HG02970 (cell line): ENCODE data around the gene SVIL.
A peak's percentile ranks its signal among the peaks of the same experiment; 100 is the strongest.

Source experiments
- ATAC-seq: cut with Tn5 transposase; IDR thresholded peaks from one replicate; pipeline ENCODE4 v1.9.1; 2021; ENCODE audit warnings: mild to moderate bottlenecking, moderate library complexity, moderate number of reproducible peaks; ENCODE audit not compliant: unreplicated experiment, low FRiP score

The SVIL gene, protein sequence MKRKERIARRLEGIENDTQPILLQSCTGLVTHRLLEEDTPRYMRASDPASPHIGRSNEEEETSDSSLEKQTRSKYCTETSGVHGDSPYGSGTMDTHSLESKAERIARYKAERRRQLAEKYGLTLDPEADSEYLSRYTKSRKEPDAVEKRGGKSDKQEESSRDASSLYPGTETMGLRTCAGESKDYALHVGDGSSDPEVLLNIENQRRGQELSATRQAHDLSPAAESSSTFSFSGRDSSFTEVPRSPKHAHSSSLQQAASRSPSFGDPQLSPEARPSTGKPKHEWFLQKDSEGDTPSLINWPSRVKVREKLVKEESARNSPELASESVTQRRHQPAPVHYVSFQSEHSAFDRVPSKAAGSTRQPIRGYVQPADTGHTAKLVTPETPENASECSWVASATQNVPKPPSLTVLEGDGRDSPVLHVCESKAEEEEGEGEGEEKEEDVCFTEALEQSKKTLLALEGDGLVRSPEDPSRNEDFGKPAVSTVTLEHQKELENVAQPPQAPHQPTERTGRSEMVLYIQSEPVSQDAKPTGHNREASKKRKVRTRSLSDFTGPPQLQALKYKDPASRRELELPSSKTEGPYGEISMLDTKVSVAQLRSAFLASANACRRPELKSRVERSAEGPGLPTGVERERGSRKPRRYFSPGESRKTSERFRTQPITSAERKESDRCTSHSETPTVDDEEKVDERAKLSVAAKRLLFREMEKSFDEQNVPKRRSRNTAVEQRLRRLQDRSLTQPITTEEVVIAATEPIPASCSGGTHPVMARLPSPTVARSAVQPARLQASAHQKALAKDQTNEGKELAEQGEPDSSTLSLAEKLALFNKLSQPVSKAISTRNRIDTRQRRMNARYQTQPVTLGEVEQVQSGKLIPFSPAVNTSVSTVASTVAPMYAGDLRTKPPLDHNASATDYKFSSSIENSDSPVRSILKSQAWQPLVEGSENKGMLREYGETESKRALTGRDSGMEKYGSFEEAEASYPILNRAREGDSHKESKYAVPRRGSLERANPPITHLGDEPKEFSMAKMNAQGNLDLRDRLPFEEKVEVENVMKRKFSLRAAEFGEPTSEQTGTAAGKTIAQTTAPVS (N-terminal part only)

DNA sequence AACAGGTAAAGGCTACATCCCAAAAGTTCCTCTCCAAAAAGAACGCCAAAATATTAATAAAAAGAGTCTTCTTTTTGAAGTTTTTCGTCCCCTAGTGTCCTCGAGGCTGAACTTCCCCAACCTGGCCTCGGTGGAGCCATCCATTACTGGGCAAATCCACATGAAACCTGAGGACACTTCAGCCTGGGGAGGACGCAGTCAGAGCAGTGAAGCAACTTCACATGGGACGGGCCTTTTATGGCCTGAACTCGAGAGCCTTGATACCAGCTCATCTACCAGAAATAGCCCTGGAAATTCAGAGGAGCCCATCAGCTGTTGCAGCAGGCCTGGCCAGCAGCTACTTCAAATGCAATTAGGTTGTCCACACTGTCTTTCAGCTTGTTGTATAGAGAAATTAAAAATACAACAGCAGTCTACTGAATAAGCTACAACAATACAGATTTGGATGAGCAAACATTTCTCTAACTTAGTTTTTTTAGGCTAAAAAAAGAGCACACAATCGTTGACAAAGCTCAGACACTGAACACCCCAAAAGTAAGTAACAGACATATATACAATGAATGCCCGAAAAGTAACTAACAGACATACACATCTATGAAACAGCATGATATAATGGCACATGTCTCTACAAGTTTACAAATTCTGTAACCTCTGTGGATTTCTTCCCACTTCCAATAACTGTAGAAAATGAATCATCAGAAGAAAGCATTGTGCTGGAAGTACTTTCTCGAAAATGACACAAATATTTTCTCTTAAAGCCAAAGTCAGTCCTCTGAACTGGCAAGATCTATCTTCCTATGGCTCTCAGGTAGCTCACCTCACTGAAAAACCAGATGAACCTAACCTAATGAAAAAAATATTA, at the start of gene SVIL:
Gene SVIL (minus strand): TSS at position 208 of the 862 bp plus-strand sequence. CDS start 79,913 bp downstream, outside the sequence.
- ATAC-seq: no peak

DNA sequence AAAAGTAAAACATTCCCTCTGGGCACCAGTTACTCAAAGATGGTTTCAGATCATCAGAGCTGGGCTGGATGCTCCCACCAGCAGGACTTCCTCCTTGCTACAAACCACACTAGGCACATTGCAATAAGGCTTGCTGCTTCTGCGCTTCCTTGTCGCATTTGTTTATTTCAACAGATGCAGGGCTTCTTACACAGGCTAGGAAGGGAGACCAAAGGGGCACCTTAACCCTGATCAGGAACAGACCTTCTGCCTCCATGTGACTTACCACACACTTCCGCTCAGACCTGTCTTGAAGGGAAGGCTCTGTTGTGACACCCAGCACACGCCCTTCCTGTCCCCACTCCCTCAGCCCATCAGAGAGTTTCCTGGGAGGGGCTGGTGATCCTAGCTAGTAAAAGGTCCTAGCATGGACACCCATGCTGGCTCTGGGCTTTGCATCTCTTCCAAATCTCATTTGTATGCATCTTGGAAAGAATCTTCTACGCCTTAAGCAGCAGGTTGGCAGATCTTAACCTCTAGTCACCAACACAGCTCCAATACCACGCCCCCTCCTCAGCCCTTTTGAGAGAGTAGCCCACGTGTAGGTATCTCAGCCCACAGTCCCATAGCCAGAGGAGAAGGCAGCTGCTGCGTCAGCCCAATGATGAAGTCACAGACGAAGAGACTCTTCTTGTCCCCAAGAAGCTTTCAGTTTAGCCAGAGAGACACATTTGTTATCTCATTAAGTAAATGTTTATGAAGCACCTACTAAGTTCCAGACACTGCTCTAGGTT, 47.1 kb upstream of the SVIL start:
- no peak for ATAC-seq

DNA sequence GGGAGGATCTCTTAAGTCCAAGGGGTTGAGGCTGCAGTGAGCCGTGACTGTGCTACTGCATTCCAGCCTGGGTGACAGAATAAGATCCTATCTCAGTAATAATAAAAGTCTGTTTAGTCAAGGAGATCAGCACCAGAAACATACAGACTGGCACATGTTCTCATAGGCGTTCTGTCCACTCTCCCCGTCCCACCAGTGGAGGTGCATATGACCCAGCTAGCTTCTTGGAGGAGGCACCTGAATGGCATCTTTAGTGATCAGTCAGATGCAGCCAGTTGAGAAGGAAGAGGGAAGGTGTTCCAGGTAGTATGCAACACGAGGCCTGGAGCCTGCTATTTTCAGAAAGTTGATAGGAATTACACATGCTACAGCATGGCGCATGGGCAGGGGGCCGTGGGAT, 45.3 kb upstream of the SVIL start:
- no peak for ATAC-seq

DNA sequence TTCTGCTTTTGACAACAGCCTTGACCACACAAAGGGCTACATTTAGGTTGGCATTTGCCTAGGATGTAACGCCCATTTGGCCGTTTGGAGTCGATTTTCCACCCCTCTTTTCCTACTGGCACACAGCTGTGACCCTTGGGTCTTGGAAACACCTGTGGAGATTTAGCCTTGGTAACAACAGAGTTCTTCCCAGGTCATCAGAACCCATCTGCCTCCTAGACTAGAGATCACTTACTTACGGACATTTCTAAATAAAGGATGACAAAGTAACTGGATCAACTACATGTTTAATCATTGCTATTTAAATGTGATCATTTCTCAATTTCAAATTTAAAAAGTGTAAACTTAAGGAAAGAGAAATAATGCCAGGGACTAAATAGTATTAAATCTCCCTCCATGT, 42.0 kb upstream of the SVIL start:
- ATAC-seq: no peak

DNA sequence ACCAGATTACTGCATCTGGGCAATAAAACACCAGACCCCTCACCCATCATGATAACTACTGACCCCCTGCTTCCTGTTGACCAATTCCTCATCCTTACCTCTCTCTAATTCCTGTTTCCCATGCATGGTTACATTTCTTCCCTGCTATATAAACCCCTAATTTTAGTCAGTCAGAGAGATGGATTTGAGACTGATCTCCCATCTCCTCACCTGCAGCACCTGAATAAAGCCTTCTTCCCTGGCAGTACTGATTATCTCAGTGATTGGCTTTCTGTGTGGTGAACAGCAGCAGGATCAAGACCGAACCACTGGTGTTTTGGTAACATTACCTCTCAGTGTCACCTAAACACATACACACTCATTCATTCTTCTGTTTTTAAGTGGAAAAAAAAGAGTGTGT, 41.2 kb upstream of the SVIL start:
- no peak for ATAC-seq

DNA sequence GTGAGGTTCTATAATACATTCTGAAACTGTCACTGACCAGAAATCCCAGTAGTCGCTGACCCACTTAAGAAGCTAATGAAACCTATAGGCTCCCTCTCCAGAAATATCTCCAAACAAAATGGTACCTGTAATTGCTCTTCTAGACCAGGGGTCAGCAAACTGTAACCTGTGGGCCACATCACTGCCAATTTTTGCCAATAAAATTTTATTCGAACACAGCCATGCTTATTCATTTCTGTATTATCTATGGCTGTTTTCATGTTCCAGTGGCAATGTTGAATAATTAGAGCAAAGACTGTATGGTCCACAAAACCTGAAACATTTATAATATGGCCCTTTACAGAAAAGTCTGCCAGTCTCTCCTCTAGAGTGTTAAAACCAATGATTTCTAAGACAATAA, 37.2 kb upstream of the SVIL start:
- ATAC-seq: no peak

DNA sequence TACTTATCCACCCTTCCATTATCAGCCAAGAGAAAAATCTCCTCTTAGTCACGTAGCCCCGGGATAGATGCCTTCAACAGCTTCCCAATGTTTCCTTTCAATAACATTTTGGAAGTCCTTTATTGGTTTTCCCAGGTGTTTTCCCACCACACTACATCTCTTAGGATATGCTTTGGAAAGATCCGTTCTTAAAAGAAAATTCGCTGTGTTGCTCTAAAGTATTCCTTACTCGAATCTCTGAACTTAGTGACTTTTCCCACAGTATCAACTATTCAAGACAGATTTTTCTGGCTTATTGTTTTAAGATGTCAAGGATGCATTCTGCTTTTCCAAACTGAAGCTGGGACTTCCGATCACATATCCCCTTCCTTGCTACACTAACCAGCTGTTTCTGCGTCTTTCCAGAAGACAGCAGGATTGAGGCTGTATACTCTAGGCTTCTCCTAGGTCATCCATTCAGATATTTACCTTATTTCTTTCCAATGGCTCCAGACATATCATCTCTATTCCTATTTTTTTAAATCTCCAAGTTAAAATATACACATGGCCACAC, 36.5 kb upstream of the SVIL start:
- no peak for ATAC-seq

DNA sequence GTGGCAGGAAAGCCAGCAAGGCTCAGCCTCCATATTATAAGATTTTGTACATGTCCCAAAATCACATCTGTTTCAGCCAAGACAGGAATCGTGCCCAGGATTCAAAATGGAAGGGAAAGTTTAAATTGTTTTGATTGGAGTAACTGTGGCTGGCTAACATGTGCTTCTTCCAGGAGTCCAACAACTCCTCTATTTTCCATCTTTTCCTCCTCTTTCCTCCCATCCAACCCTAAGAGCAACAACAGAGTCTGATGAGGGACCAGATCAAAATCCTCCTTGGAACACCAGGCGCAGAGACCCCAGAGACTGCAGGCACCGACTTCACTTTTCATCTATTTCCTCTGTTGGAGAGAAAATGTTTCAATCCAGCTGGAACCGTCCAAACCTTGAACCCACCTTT, 36.0 kb upstream of the SVIL start:
- ATAC-seq: no peak

DNA sequence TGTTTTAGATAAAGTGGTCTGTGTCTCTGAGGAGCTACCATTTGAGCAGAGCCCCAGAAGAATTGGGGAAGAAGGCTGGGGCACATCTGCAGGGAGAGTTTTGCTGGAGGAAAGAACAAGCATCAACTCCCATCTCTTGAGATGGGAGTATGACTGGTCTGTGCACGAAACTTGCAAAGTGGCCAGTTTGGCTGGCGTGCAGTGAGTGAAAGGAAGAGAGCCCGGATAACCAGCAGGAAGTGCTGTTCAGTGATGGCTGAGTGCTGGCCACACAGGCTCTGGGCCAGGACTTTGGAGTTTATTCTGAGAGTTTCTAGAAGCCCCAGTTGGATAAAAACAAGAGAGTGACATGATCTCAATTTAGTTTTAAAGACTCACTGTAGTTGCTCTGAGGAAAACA, 34.4 kb upstream of the SVIL start:
- ATAC-seq: no peak

DNA sequence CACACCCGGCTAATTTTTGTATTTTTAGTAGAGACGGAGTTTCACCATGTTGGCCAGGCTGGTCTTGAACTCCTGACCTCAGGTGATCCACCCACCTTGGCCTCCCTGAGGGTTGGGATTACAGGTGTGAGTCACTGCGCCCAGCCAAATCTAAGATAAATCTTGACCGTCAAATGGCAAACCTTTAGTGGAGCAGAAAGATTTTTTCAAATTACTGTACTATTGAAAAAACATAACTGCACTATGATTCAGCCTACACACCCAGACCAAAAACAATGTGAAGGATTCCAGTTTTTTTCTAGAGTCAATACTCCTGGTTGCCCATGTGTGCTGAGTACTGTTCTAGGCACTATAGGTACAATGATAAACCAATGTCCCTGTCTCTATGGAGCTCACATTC, 33.9 kb upstream of the SVIL start:
- ATAC-seq: no peak

DNA sequence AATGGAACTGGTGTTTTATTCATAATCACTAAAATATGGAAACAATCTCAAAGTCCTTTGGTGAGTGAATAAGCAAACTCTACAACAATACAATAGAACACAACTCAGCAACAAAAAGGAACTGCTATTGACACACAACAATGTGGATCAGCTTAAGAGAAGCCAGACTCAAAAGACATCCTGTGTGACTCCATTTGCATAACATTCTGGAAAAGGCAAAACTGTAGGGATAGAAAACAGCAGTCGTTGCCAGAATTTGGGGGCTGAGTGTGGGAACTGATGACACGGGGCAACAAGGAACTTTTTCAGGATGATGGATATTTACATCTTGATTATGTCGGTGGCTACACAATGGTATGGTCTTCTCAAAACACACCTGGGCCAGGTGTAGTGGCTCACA, 32.4 kb upstream of the SVIL start:
- no peak for ATAC-seq

DNA sequence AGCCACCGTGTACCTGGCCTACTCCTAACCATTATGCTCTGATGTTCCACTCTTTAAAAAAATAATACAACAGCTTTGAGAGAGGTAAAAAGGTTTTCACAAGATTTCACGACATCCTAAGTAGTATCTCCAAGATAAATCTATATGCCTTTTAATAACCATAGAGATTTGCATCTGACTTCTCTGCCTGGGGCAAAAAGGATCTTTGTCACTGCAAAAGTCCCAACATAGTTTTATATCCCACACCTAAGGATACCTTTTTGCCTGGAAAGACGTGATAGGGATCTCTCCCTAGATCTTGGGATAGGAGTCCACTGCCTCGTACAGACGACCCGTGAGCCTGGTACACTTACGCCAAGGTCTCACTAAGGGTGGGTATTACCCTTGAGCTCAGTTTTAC, 31.4 kb upstream of the SVIL start:
- no peak for ATAC-seq

DNA sequence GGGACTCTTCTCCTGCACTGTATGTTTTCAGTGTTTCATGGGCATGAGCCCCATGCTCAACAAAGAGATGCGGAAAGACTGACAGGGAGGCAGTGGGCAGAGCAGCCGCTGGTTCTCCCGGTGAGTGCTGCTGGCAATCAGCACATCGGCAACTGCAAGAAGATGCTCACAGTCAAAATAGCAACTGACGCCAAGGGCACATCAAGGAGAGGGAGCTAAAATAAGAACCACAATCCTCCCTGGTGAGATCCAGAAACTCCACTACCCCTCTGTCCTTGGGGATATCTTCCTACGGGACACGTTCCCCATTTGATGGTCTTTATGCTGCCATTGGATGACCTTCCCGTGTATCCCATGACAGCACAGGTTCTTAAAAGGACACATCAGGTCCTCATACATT, 28.9 kb upstream of the SVIL start:
- ATAC-seq: no peak

DNA sequence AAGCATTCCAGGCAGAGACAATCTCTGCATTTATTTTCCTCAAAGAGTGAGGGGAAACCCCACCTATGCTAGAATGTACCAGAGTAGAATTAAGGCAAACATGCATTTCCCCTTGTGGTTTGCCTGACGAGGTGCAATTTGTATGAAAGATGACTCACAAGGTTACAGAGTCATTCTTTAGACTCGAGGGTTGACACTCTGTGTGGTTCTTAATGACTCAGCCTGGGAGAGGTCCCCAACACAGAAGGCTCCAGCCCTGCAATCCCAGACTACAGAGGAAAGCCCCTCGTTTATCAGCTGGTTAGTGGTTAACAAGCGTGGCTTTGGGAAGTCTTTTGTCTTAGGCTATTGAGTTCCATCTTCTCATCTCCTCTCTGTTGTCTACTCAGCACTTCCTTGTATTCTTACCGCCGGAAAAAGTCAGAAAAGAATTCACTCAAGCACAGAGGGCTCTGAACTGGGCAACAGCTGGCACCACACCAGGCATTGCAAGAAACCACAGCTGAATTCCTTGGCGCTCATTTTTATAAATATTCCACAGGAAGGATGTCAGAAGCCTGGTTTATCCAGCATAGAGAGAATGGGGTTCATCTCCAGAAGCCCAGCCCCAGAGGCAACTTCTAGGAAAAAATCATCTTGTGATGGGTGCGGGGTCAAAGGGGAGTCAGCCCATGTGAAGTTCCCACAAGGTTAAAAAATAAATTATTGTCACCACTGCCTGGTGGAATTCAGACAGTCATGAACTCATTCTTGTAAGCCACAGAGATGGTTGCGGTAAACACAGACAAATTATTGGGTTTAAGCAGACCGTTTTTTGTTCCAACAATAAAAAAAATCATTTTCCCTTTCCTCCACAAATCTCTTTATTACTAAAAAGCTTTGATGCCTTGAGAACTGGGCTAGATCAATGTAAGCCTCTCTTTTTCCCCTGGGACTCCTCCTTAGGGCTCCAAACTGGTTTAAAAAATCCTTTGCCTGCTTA, 24.5 kb upstream of the SVIL start:
- ATAC-seq: peak; percentile 92

DNA sequence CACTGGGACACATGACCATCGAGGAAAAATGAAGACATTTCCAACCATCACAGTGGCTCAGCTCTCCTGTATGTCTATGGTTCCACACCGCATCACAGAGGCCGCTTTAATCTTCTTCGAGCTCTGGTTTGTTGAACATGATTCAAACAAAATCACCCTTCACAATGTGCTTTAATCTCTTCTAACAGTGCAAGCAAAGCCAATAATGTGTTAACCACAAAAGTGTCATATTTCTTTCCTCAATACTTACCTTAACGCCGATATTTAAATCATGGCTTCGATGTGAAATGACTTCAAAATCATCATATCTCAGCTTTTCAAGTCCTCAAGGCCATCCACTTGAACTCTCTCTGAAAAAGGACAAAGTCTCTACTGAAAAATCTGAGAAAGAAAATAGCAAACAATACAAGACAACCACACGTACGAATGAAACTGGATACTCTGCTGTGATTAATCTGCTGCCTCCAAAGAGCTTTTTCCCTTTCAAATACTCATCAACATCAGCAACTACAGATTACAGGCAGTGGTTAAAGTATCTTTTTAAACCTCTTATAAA, 23.0 kb upstream of the SVIL start:
- no peak for ATAC-seq

DNA sequence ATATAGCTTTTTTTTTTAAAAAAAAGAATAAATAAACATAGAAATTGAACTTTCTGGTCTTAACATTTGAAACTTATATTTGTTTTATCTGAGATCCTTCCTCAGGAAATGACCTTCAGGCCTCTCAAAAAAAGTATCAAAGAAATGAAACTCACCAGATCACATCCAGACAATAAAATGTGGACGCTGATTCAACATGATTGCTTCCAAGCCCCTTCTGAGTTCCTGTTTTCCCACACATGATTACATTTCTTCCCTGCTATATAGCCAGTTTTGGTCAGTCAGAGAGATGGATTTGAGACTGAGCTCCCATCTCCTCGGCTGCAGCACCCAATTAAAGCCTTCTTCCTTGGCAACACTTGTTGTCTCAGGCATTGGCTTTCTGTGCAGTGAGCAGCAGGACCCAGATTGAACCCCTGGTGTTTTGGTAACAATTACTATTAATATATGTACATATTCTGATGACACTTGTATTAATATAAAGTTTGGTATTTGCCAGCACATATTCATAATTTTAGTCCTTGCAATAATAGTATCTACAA, 21.8 kb upstream of the SVIL start:
- no peak for ATAC-seq

DNA sequence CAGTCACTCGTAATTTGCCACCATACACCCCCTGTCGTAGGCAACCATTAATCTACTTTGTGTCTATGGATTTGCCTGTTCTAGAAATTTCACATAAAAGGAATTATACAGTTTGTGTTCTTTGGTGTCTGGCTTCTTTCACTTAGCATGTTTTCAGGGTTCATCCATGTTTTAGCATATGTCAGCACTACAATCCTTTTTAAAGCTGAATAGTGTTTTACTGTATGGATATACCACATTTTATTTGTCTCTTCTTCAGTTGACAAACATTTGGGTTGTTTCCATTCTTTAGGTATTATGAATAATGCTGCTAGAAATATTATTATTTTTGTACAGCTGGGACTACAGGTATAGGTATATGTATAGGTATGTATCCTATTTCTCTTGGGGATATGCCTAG, 17.4 kb upstream of the SVIL start:
- ATAC-seq: no peak

DNA sequence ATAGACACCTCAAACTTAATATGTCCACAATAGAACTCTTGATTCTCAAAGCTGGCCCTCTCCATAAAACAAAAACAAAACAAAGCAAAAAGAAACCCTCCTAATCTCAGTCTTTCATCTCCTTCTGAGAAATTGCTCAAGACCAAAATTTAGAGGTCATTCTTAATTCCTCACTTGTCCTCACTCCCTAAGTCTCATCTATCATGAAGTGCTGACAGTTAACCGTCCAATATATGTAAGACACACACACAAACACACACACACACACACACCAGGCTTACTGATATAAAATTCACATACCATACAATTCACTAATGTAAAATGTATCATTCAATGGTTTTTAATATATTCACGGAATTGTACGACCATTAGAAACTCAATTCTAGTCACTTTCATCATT, 17.0 kb upstream of the SVIL start:
- ATAC-seq: no peak
